HG03196 (cell line): ENCODE measurements around the gene CENPC.

Experiments used
- ATAC-seq: cut with Tn5 transposase; IDR thresholded peaks from one replicate; pipeline ENCODE4 v1.9.1; 2021; ENCODE audit not compliant: unreplicated experiment

Gene CENPC, protein sequence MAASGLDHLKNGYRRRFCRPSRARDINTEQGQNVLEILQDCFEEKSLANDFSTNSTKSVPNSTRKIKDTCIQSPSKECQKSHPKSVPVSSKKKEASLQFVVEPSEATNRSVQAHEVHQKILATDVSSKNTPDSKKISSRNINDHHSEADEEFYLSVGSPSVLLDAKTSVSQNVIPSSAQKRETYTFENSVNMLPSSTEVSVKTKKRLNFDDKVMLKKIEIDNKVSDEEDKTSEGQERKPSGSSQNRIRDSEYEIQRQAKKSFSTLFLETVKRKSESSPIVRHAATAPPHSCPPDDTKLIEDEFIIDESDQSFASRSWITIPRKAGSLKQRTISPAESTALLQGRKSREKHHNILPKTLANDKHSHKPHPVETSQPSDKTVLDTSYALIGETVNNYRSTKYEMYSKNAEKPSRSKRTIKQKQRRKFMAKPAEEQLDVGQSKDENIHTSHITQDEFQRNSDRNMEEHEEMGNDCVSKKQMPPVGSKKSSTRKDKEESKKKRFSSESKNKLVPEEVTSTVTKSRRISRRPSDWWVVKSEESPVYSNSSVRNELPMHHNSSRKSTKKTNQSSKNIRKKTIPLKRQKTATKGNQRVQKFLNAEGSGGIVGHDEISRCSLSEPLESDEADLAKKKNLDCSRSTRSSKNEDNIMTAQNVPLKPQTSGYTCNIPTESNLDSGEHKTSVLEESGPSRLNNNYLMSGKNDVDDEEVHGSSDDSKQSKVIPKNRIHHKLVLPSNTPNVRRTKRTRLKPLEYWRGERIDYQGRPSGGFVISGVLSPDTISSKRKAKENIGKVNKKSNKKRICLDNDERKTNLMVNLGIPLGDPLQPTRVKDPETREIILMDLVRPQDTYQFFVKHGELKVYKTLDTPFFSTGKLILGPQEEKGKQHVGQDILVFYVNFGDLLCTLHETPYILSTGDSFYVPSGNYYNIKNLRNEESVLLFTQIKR

DNA sequence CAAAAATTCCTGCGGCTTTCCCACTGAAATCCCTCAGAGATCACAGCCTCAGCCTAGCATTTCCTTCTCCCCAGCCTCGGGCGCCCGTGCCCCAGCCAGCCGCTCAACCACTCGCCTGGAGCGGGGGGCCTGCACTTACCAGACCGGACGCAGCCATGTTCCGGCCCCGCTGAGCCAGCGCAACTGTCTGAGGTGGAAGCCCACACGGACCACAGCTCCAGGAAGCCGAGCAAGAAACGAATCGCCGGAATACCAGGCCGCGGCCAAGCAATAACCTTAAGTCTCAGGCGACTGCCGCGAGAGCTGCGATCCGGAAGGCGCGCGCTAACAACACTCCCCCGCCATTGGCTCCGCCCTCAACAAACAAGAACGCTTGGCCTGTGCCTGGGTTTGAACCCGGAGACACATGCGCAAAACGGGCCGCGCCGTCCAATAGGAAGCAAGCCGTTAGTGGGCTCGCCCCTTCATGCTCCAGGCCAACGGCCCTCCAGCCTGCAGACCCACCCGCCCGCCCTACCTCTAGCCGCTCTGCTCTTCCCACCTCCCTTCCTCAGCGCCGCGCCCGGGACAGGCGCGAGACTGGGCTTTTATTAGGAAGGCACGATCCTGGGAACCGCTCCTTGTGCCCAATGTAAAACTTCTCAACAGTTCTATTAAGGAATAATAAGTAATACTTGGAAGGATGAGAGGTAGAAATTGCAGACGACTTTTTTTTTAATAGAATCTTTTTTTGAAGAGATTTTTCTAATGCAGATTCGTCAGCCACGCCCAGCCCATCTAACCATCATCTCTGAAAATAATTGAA lies at the start of gene CENPC:
CENPC (minus strand) TSS at position 305 of the 805 bp plus-strand sequence; CDS start at position 157, 148 bp downstream.
- peak; percentile 98 for ATAC-seq

DNA sequence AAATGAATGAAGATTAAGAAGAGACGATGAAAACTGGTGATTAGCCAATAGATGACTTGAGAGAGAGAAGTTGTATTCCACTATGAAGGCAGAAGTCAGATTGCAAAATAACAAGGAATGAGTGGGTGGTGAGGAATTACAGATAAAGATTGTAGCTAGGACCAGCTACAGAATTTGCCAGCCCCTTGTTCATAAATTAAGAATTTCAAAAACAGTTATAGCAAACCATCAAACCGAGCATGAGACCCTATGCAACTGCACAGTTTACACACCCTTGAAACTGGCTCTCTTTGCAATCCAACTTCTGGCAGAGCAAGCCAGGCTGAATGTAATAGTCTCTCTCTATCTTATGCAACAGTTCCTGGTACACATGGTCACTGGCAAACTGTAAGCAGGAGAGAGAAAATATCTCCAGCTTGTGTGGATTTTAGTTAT lies 48.5 kb upstream of the CENPC start:
- no peak for ATAC-seq

DNA sequence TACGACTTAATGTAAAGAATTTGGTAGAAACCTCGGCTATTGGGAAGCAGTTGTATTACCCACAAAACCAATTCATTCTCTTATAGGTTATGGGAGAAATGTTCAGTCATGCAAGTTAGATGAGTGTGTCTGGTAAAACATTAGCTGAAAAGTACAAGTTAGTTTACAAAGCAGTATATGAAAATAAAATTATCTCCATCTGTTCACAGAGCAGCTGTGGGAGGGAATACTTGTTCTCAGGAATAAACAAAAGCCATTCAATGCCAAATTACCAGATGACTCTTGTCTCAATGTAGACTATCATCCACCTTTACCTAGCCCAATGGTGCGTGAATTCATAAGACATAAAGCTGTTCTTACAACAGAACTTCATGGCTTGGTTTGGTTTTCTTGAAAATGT lies 41.9 kb upstream of the CENPC start:
- no peak for ATAC-seq

DNA sequence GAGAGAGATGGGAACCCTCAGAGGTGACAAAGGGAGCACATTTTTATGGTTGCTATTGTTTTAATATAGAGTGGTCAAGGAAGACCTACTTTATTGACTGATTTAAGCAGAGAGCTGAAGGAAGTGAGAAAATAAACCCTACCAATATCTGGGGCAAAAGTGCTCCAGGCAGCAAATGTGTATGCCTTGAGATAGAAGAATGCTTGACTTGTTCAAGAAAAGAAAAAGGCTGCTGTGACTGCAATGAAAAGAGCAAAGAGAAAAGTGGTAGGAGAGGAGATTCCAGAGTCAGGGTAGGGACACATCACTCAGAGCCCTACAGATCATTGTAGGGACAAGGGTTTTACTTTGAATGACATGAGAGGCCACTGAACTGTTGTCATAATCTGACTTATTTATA lies 39.2 kb upstream of the CENPC start:
- no peak for ATAC-seq

DNA sequence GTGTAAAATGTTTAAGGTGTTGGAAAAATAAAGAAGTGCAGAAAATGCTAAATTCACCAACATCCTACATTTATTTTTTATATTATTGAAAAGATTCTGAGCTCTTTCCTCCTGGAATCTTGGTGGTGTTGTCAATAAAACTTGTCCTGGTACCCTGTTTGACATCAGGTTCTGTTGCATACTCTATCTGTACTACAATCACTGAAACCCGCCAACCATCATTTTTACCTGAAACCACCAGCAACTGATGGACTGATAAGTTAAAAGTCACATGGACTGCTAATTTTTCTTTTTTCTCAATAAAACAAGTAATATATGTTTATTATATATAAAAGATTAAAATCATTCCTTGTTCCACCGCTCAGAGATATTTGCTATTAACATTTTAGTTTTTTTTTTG lies 36.6 kb upstream of the CENPC start:
- no peak for ATAC-seq

DNA sequence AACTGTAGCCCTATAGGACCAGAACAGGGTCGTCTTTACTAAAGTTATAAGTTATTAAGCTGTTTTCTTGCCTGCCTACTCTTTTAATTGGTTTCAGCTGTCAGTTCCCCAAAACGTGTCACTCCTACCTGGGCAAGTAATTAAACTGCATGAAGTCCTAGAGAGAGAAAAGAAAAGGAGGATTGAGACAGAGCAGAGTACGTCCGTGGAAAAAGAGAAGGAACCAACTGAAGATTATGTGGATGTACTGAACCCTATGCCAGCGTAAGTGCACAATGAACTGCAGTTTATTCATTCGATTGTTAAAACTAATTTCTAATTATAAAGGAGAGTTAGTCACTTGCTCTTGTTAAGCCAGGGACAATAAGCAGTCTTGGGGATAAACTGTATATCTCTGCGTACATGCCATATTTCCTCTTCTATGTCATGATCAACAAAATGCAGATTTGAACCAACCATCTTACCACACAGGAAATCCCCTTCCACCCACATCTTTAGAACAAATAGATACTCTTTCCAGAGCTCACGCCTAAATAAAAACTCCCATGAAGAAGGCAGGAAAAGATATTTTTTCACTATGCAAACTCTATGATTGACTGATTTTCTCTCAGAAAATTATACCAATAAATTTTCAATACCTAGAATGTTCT lies 36.0 kb upstream of the CENPC start:
- ATAC-seq, result peak; percentile 52

DNA sequence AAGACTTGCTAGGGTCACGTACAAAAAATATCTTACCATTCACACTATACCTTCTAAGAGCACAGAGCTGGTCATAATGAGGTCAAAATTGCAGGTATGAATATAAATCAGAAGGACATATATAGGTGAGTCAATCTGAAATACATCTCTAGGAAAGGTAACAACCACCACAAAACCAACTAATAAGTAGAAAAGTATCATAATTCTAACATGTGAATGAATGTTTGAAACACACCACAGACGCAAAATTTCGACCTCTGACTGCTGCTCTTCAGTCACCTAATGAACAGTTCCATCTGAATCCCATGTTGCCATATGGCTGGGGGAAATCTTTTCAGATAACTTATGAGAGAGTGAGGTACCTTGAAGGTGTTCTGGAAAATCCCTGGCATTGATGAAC lies 35.3 kb upstream of the CENPC start:
- no peak for ATAC-seq

DNA sequence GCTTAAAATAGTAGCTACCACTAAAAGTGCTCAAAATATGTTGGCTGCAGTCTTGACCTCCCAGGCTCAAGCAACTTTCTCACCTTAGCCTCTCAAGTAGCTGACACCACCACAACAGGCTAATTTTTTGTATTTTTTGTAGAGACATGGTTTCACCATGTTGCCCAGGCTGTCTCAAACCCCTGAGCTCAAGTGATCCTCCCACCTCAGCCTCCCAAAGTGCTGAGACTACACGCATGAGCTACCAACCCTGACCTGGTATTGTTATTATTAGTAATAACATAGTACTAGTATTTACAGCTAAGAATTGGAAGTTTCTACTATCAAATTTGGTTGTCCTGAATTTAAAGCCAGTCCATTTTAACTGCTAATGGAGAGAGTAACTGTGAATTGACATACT lies 31.2 kb upstream of the CENPC start:
- ATAC-seq, result peak; percentile 41

DNA sequence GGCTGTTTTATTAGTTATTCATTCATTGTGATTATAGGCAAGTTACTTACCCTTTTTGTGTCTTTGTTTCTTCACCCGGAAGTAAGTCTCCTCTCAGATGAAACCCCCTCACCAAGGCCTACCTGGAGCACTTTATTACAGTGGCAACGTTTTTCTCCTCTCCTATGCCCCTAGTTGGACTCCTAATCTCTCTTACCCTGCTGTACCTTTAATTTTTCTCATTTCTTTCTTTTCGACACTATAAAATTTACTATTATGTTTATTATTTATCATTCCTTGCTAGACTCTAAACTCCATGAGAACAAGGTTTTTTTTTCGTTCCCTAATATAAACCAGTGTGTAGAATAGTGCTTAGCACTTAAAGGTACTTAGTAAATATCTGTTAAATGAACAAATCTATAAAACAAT lies 30.8 kb upstream of the CENPC start:
- ATAC-seq, result no peak

DNA sequence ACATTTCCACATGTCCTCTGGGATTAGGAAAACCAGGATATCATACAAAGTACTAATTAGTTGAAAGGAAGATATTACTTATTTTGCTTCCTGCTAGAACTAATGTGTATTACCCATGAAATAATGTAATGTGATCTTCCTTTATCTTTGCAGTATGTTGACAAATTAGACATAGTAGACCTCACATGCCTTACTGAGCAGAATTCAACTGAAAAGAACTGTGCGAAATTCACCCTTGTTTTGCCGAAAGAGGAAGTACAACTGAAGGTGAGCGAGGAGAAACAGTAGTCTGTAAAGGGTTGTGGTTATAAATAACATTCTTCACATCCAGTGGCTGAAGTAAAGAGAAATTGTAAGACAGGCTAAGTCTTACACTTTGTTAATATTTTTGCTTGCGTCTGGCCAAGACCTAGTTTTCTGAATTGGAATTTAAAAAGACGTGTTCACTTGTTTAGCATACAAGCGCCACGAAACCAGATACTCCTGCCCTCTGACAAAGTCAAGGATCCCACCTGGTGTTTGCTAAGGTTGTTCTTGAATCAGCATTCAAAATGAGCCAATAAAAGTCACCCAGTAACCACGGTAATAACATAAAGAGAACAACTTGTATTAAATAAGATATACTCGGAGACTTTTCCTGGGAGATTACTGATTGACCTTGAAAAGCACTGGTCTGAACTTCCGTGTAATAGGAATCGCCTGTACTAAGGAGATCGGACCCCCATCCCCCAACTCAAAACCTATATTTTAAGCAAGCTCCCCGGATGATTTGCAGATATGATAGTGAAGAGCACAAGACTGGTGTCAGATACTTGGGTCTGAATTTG lies 30.1 kb upstream of the CENPC start:
- ATAC-seq, result peak; percentile 93

DNA sequence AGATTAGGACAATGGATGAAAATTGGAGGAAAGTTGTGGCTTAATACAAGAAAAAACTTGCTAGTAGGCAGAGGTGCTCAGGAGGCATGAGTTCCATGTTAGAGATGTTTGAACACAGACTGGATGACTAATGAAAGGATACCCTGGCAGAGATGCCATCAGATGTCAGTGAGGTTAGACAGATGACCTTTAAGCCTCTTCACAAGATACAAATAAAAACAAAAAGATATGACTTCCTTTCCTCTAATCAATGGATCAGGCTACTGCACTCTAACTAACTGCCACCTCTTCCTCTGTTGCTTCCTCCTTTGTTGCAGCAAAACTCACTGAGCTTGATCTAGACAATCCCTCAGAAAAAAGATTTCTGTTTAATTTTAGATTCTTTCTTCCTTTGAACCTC lies 27.9 kb upstream of the CENPC start:
- no peak for ATAC-seq

DNA sequence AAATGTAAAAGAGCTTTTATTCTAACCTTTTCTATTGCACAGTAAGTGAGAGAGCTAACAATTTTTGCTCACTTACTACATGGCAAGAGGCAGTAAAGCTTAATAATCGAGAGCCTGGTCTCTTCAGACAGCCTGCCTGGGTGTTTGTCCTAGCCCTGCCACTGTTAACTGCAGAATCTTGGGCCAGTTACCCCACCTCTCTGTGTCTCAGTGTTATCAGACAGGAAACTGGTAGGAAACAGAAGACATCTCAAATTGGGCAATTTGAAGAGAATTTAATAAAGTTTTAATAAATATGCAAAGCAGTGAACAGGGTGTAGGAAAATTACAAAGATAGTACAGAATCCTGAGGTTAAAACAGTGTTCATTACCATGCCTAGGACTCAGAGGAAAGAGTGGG lies 26.7 kb upstream of the CENPC start:
- no peak for ATAC-seq

DNA sequence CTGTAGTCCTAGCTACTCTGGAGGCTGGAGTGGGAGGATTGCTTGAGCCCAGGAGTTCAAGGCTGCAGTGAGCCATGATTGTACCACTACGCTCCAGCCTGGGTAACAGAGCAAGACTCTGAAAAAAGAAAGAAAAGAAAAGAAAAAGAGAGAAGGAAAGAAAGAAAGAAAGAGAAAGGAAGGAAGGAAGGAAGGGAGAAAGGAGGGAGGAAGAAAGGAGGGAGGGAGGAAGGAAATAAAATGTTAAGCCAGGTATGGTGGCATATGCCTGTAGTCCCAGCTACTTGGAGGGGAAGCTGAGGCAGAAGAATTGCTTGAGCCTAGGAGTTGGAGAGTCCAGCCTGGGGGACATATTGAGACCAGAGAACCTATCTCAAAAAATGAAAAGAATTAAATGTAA lies 25.2 kb upstream of the CENPC start:
- ATAC-seq, result no peak

DNA sequence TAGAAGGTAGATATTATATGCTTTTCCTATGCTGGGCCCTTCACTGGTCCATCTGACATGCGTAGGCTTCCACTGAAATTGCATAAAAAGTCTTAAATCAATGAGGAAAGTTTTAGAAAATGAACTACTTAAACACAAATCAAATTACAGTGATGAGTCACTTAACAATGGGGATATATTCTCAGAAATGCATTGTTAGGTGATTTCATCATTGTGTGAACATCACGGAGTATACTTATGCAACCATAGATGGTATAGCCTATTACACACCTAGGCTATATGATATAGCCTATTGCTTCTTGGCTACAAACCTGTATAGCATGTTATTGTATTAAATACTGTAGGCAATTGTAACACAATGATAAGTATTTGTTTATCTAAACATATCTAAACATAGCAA lies 23.5 kb upstream of the CENPC start:
- no peak for ATAC-seq

DNA sequence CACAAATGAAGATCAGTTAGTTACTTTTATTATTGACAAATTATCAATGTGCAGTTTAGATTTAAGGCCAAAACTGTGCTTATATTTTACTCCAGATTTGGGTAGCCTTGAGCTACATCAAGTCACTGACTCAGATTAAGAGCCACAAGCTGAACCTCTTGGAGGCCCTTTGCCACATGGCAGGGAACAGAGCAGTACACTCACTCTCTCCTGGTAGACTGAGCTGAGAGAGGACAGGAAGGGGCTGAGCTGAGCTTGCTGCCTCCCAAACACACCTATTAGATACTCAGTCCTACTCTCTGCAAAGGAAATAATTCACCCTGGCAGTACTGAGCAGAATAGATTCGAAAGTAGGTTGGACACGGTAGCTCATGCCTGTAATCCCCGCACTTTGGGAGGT lies 21.0 kb upstream of the CENPC start:
- ATAC-seq, result no peak

DNA sequence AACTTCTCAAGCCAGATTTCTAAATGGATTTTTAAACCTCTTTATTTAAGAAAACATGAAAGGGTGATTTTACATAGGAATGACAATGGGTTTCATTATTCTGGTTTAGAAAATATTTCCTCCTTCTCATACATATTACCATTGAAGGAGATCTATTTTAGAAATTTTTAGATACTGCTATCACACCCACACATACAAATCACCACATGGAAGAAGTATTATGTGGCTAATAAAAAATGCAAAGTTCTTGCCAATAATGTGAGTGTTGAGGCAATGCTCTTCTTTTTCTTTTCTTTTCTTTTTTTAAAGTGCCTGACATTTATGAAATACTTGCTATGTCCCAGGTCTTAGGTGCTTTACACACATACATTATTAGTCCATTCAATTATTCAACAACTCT lies 20.0 kb upstream of the CENPC start:
- no peak for ATAC-seq

DNA sequence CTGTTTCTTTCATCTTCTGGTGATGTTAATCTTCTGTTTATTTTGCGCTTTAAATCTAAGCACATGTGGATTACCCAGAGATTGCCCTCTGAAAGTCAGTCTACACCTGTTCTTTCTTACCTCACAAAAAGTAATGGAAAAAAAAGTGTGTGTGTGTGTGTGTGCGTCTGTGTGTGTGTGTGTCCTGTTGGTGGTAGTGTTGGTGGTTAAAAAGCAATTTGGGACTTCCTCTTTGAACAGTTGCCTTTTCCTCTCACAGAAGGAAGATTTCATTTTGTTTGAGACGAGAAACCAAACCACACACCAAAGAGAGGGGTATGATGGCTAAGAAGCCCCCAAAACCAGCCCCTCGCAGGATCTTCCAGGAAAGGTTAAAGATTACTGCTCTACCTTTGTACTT lies 13.2 kb upstream of the CENPC start, which contains the start of gene STAP1:
STAP1 (plus strand) TSS at position 235 of the 400 bp plus-strand sequence; CDS start at position 318, 83 bp downstream.
- ATAC-seq, result peak; percentile 45

DNA sequence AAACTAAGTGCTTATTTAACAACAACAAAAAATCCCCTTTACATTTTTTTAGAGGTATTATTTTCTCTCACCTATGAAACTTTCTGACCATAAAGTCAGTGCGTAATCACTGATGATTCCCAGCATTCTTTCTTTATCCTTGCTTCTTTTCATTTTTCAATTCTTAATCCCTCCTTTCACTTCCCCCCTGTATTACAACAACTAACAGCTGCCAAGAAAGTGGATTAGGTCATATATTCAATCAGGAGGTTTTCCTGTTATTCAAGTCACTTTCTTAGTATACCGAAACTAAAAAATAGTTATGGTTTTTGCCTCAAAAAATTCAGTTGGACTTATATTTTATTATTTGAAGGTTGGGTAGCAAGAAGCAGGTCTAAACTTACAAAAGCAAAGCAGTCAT lies 11.1 kb upstream of the CENPC start:
- ATAC-seq, result no peak

DNA sequence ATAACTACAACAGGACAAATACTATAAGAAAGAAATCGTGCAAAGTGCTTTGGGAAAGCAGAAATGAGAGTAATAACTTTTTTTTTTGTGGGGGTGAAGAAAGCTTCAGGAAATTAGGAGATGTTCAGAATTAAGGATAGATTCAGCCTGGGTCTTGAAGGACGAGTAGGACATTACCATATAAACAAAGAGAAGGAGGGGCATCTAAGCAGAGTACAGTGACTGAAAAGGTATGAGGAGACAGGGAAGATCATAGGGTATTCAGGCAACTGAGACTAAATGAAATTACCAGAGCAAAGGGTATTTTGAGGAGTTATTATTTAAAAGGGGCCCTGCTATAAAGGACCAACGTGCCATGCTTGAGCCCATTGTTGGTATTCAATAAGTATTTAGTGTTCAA lies 10.1 kb upstream of the CENPC start:
- ATAC-seq, result no peak

DNA sequence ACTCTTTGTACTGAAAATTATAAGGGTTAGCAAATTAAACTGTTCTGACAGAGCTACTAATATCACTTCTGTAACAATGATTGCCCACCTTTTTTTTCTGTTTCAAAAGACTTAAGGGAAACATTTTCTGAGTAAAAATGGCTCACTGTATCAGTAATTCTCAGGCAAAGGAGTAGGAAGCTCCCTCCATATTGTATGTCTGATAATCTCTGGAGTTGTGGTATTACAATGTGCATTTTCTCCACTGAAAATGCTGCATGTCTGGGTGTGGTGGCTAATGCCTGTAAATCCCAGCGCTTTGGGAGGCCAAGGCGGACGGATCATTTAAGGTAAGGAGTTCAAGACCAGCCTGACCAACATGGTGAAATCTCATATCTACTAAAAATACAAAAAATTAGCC lies 8.8 kb upstream of the CENPC start:
- ATAC-seq, result no peak
